ENCODE data around the gene VOPP1. TPM values are rescaled to one million over a fixed set of nuclear protein-coding genes. Genes with fewer than 3 reads are reported as not detected.
"Not testable (repeated sequence)": the region's sequence is repeated elsewhere in the genome, so short reads cannot be mapped to it uniquely, and the experiment has no call there.

The VOPP1 gene
- total and polyA plus RNA-seq, 9 of the 15 experiments (the other 6 are each of a cell fraction or from before 2014, with no cell fraction given), result 8.2 to 45.8 (median 31.2) TPM

DNA sequence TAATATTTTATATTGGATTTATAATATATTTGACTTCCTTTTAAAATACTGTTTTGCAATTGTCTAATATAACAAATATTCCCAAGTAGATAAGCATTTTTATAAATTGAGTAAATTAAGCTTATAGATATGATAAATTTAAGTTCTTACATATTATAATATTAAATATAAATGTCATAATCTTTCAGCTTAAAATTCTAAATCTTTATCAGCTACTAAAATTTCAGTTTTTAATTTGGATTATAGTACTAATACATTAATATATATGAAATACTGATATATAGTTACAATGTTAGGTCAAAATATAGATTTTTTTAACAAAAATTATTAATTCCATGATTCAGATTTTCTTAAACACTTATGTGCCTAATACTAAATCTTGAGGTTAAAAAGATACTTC, 33.4 kb upstream of the VOPP1 start:
- H3K79me2 ChIP-seq (ENCODE audit: control insufficient read depth, insufficient read depth, low read length); H3K4me1 ChIP-seq (replicated peaks in 1 of 2; ENCODE audit: control insufficient read depth in 2 of 2, insufficient read depth in 2 of 2, low read length in 2 of 2); H3K9me1 ChIP-seq (ENCODE audit: control insufficient read depth, insufficient read depth, low read length); BruUV-seq (replicated peaks); ATAC-seq; H2AFZ ChIP-seq (ENCODE audit: low read depth, low read length); H3K27ac ChIP-seq (ENCODE audit: extremely low read depth, low read depth, low read length); H3K36me3 ChIP-seq (ENCODE audit: control insufficient read depth, insufficient read depth, low read length); H3K4me3 ChIP-seq; POLR2A ChIA-PET; H3K9ac ChIP-seq (ENCODE audit: insufficient read depth in 1 of 2, low read depth in 2 of 2, low read length in 2 of 2); H3K9me3 ChIP-seq (replicated peaks; ENCODE audit: control insufficient read depth, insufficient read depth, low read depth, low read length); DNase-seq (ENCODE audit: extremely low read depth in 1 of 4, low spot score in 3 of 4); H3K4me2 ChIP-seq (ENCODE audit: insufficient read depth, low read length); H4K20me1 ChIP-seq (replicated peaks; ENCODE audit: control insufficient read depth, insufficient read depth, low read length); H3K27me3 ChIP-seq (ENCODE audit: control insufficient read depth in 2 of 2, insufficient read depth in 2 of 2, low read length in 2 of 2); intact Hi-C loops (cut with micrococcal nuclease); CTCF ChIA-PET (ENCODE audit: low intra/inter-chr PET ratio); FAIRE-seq; in situ Hi-C loops (cut with MboI): not testable (repeated sequence)
- peak; percentile 92 for TF ChIP-seq ZNF507 (tag; conservative IDR thresholded peaks at IDR 0.05)

- DNase-seq (ENCODE audit: extremely low read depth in 1 of 4, low spot score in 3 of 4); H3K4me2 ChIP-seq (ENCODE audit: insufficient read depth, low read length); H3K79me2 ChIP-seq (ENCODE audit: control insufficient read depth, insufficient read depth, low read length); H3K36me3 ChIP-seq (ENCODE audit: control insufficient read depth, insufficient read depth, low read length); H3K9me3 ChIP-seq (replicated peaks; ENCODE audit: control insufficient read depth, insufficient read depth, low read depth, low read length); POLR2A ChIA-PET; H3K27ac ChIP-seq (ENCODE audit: extremely low read depth, low read depth, low read length); H3K4me3 ChIP-seq; H3K9me1 ChIP-seq (ENCODE audit: control insufficient read depth, insufficient read depth, low read length); H3K9ac ChIP-seq (ENCODE audit: insufficient read depth in 1 of 2, low read depth in 2 of 2, low read length in 2 of 2); BruUV-seq (replicated peaks); CTCF ChIA-PET (ENCODE audit: low intra/inter-chr PET ratio); H4K20me1 ChIP-seq (replicated peaks; ENCODE audit: control insufficient read depth, insufficient read depth, low read length); H3K4me1 ChIP-seq (replicated peaks in 1 of 2; ENCODE audit: control insufficient read depth in 2 of 2, insufficient read depth in 2 of 2, low read length in 2 of 2); H2AFZ ChIP-seq (ENCODE audit: low read depth, low read length); H3K27me3 ChIP-seq (ENCODE audit: control insufficient read depth in 2 of 2, insufficient read depth in 2 of 2, low read length in 2 of 2): not testable (repeated sequence)
- intact Hi-C loops (cut with micrococcal nuclease) (loop anchor here (5.0 to 10.0 kb wide), 2 partner anchors 166 to 313 kb away; no protein-coding TSS in a partner anchor), in situ Hi-C loops (cut with MboI) (loop anchor here (10.0 kb wide), 2 partner anchors 153 to 313 kb away; no protein-coding TSS in a partner anchor)
- FAIRE-seq, result peak; percentile 84
- WGBS (ENCODE audit: insufficient coverage, low coverage, missing lambda C conversion rate), result 0% methylated on average over 4 of the region's 4 CpGs
- peak; percentile 63 for ATAC-seq
- TF ChIP-seq RAD21 (CRISPR knock-in tag; conservative IDR thresholded peaks at IDR 0.05 in 1 of 2, IDR thresholded peaks at IDR 0.05 in 1 of 2), result peak; percentile 37 to 52
- TF ChIP-seq CTCF (IDR thresholded peaks at IDR 0.05 in 2 of 3, conservative IDR thresholded peaks at IDR 0.05 in 1 of 3; ENCODE audit: insufficient read depth in 2 of 3, low read depth in 1 of 3, low read length in 3 of 3), result peak in 1 of 3 experiments; percentile 45; a peak in 2 of 6 replicates
- TF ChIP-seq, protein P1, sequence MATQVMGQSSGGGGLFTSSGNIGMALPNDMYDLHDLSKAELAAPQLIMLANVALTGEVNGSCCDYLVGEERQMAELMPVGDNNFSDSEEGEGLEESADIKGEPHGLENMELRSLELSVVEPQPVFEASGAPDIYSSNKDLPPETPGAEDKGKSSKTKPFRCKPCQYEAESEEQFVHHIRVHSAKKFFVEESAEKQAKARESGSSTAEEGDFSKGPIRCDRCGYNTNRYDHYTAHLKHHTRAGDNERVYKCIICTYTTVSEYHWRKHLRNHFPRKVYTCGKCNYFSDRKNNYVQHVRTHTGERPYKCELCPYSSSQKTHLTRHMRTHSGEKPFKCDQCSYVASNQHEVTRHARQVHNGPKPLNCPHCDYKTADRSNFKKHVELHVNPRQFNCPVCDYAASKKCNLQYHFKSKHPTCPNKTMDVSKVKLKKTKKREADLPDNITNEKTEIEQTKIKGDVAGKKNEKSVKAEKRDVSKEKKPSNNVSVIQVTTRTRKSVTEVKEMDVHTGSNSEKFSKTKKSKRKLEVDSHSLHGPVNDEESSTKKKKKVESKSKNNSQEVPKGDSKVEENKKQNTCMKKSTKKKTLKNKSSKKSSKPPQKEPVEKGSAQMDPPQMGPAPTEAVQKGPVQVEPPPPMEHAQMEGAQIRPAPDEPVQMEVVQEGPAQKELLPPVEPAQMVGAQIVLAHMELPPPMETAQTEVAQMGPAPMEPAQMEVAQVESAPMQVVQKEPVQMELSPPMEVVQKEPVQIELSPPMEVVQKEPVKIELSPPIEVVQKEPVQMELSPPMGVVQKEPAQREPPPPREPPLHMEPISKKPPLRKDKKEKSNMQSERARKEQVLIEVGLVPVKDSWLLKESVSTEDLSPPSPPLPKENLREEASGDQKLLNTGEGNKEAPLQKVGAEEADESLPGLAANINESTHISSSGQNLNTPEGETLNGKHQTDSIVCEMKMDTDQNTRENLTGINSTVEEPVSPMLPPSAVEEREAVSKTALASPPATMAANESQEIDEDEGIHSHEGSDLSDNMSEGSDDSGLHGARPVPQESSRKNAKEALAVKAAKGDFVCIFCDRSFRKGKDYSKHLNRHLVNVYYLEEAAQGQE (IDR thresholded peaks at IDR 0.05; ENCODE audit: borderline replicate concordance), result peak; percentile 10; the same call in 1 of the 2 replicates
- TF ChIP-seq, protein P1 (CRISPR knock-in tag; IDR thresholded peaks at IDR 0.05; ENCODE audit: low read depth), result not testable (repeated sequence)
Observed at GRCh38 chr7:55597944-55598499, 25.7 kb upstream of the VOPP1 start.
